Measurements from ENCODE around the gene ATXN7L2.
"Not testable (repeated sequence)": the region's sequence is repeated elsewhere in the genome, so short reads cannot be mapped to it uniquely, and the experiment has no call there.

Gene ATXN7L2

DNA sequence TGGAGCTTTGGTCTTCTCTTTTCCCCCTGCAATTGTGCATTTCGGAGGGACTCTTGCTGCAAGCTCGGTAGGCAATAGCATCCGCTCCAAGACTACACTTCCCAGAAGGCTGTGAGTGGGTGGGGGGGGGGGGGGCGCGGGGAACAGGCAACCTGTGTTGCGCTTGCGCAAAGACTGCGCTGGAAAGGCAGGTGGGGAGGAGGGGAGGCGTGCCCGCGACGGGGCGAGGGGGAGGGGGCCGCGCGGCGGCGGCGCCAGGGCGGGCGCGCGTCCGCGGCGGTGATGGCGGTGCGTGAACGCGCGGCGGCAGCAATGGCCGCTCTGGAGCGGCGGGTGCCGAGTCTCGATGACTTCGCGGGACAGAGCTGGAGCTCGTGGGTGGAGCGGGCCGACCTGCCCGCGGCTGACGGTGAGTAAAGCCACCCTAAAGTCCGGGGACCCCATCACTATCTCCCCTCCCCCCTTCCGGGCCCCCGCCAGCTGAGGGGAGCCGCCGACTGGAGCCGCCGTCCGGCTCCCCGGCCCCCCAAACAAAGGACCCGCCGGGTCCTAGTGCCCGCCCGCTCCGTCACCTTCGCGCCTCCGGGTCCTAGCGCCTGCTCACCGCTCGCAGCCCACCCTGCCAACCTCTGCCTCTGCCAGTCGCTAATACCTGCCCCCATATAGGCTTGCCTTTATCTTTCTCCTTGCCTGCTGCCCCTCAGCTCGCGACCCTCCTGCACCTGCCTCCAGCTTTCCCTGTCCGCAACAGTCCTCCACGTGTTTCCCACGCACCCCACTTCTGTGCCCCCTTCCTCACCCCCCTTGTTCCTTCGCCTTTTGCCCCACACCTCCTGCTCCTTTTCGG, at the start of gene ATXN7L2:
Gene ATXN7L2 (plus strand): TSS at position 234 of the 847 bp plus-strand sequence. CDS start 49 bp downstream, at position 283.
- peak; percentile 93 for DNase-seq (ENCODE audit: low spot score)

DNA sequence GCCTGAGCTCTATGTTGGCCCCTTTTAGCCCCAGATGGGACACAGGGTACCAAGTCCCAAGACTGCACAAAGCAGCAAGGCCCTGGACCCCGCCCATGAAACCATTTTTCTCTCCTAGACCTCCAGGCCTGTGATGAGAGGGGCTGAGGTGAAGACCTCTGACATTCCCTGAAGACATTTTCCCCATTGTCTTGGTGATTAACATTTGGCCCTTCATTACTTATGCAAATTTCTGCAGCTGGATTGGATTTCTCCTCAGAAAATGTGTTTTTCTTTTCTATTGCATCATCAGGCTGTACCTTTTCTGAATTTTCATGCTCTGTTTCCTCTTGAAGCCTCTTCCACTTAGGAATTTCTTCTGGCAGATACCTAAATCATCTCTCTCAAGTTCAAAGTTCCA, 49.2 kb upstream of the ATXN7L2 start:
- no peak for DNase-seq (ENCODE audit: low spot score)

DNA sequence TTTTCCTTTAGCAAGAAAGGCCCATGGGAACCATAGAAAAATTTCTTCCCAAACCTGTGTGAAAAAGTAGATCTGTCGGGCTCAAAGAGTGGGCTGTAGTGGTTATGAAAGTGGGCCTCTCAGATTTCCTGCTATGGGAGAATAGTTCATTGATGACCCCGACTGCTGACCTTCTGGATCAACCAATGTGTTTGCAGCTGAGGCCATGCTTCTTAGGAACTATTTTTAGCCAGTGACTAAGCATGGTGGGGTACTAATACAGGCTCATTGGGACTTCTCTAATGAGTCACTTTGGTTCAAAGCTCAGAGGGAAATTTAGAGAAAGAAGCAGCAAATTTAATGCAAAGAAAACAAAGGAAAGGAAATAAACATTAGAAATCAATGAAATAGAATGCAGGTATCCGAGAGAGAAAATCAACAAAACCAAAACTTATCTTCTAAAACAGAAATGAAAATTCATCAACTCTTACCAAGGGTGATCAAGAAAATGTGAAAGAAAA, 44.9 kb upstream of the ATXN7L2 start:
- no peak for DNase-seq (ENCODE audit: low spot score)

GRCh38 chr1:109441069-109441468, 42.6 kb upstream of the ATXN7L2 start:
- no peak for DNase-seq (ENCODE audit: low spot score)

DNA sequence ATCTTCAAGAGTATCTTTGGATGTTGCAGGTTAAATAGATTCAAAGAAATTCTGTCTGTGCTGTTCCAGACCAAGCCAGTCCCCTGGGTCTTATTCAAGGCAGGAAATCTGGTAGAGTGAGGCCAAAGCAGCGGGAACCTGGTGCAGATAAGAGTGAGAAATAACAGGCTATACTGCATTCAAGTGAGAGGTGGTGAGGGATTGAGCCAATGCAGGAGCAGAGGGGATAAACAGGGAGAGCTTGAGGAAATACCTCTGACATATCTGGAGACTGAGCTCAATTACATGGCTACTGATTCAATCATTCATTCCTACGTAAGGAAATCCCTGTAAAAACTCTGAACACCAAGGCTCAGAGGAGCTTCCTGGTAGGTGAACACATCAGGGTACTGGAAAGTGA, 40.2 kb upstream of the ATXN7L2 start:
- DNase-seq (ENCODE audit: low spot score): no peak

GRCh38 chr1:109444346-109444745, 39.4 kb upstream of the ATXN7L2 start:
- DNase-seq (ENCODE audit: low spot score): no peak

DNA sequence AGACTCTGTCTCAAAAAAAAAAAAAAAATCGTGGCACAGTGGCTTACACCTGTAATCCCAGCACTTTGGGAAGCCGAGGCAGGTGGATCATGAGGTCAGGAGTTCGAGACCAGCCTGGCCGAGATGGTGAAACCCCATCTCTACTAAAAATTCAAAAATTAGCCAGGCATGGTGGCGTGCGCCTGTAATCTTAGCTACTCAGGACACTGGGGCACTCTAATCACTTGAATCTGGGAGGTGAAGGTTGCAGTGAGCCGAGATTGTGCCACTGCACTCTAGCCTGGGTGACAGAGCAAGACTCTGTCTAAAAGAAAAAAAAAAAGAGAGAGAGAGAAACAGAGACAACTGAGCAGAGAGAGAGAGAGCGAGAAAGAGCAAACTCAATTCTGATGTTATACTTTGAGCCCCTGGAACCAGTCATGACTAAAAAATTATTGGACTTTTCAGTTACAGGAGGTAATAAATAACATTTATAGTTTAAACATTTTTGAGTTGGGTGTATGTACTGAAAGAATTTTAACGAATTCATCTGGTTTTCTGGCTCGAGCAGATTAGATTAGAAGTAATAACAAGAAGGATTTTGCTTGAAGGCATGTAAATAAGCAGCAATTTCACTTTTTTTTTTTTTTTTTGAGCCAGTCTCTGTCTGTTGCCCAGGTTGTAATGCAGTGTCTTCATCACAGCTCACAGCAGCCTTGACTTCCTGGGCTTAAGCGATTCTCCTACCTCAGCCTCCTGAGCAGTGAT, 37.6 kb upstream of the ATXN7L2 start:
- DNase-seq (ENCODE audit: low spot score): not testable (repeated sequence)

DNA sequence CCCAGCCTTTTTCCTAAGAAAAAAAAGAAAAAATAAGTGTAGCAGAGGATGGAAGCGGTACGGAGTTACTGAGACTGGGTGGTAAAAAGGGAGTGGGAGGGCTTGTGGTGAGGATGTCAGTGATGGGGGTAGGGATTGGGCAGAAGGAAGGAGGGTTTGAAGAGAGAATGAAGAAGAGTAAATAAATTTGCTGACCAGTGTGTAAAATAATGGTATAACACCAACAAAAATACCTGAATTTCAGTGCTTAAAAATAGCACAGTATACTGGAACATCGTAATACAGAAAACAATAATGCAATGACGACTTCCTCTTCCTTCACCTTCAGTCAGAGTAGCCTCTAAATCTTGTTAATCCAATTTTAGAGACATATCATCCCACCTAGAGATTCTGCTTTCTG, 36.2 kb upstream of the ATXN7L2 start:
- DNase-seq (ENCODE audit: low spot score): no peak

GRCh38 chr1:109454497-109455133, 29.1 kb upstream of the ATXN7L2 start:
- no peak for DNase-seq (ENCODE audit: low spot score)

DNA sequence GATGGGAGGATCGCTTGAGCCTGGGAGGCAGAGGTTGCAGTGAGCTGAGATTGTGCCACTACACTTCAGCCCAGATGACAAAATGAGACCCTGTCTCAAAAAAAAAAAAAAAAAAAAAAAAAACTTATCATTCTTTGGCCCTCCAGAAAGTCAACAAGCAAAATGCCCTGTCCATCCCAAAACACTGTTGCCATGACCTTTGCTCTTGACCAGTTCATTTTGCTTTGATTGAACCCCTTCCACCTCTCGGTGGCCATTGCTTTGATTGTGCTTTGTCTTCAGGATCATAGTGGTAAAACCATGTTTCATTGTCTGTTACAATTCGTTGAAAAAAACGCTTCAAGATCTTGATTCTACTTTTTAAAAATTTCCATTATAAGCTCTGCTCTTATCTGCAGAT, 25.9 kb upstream of the ATXN7L2 start:
- DNase-seq (ENCODE audit: low spot score): no peak

DNA sequence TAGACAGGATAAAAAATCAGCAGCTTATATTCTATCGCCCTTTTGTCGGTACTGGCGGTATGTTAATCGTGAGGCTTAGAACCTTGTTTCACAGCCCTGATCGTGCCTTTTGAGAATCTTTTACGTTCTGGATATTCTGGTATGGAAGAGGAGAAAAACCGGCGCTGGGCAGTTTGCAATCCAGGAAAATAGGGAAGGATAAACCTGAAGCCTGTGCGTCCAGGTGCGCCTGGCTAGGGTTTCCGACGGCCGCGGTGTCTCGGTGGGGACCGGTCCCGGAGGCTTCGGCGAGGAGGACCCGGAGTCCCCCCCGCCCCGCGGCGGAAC, 17.6 kb upstream of the ATXN7L2 start:
- no peak for DNase-seq (ENCODE audit: low spot score)

GRCh38 chr1:109466452-109467300, 17.0 kb upstream of the ATXN7L2 start, which contains the start of gene SYPL2:
SYPL2 (plus strand) TSS chr1:109466546; CDS start chr1:109466844, 298 bp downstream.
- DNase-seq (ENCODE audit: low spot score): no peak

DNA sequence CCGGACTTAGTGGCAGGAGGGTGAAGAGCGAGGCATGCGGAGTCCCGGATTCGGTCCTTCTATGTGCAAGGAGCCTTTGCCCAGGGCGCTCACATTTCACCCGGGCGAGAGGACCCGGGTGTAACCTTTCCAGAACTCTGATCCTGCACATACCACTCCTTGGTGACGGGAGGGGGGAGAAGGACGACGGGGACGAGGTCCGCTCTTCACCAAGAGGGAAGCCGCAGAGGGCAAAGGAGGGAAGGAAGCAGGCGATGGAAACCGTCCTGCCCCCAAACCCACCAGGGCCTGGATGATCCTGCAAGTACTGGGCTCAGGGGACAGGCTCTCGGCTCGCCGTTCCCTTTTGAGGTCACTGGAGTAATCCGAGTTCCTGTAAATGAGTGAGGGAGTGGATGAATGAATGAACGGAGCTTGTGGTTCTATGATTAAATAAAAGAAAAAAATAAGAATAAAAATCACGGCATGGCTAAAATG, 16.4 kb upstream of the ATXN7L2 start:
- no peak for DNase-seq (ENCODE audit: low spot score)

DNA sequence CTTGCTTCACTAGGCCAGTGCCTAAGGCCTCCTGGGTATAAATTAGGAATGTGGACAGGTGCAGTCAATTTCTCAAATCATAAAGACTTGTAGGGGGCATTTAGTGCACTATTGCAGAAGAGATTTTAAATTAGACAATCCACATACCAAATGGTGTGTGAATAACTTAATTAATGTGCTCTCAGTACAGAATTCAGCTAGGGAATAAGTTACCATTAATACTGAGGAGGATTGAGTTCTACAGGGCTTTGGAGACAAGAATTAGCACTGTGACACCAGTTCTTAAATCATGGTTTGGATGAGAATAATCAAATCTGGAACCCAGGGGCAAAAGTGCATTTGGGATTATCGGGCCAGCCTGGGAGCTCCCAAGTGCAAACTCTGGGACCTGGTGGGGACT, 15.6 kb upstream of the ATXN7L2 start:
- no peak for DNase-seq (ENCODE audit: low spot score)

DNA sequence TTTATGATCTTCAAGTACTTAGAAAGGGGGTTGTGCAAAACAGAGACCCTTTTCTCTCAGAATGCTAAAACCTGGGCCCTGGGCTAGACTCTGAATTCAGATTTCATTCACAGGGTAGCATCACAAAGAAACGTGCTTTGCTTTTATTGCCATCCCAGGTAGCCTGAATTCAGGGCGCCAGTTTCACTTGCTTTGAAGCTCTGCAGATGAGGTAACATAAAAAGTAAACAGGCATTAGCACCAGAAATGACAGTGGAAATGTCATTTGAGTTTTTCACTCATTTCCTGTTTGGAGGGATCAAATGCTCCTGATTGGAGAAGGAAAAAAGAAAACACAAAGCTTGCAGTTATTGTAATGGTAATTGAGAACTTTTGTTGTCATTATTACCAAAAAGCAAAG, 14.8 kb upstream of the ATXN7L2 start:
- DNase-seq (ENCODE audit: low spot score): no peak

GRCh38 chr1:109470245-109470644, 13.5 kb upstream of the ATXN7L2 start:
- DNase-seq (ENCODE audit: low spot score): no peak

- DNase-seq (ENCODE audit: low spot score): no peak
These were observed 10.9 kb upstream of the ATXN7L2 start for GRCh38 chr1:109472779-109473178.

DNA sequence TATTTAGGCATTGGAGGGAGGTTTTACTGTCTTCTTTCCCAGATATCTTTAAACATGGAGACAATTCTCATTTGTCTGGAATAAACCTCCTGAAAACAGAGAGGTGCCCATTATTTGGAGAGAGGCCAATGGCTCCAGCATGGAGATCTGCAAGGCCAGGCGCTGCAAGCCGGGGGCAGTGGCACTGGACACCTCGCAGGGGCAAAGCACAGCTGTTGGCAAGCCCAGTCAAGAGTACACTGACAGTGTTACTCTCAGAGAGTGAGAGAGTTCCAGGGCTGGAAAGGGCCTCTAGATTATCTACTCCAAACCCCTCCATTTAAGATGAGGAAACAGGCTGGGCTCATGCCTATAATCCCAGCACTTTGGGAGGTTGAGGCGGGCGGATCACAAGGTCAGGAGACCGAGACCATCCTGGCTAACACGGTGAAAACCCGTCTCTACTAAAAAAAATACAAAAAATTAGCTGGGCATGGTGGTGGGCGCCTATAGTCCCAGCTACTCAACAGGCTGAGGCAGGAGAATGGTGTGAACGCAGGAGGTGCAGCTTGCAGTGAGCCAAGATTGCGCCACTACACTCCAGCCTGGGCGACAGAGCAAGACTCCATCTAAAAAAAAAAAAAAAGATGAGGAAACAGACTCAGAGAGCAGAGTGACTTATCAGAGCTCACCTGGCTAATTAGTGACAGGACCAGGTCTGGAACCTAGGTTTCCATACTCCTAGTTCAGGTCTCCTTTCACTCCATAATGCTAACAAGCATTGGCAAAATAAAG, 10.2 kb upstream of the ATXN7L2 start:
- DNase-seq (ENCODE audit: low spot score): not testable (repeated sequence)

GRCh38 chr1:109474697-109475096, 9.0 kb upstream of the ATXN7L2 start:
- DNase-seq (ENCODE audit: low spot score): no peak

DNA sequence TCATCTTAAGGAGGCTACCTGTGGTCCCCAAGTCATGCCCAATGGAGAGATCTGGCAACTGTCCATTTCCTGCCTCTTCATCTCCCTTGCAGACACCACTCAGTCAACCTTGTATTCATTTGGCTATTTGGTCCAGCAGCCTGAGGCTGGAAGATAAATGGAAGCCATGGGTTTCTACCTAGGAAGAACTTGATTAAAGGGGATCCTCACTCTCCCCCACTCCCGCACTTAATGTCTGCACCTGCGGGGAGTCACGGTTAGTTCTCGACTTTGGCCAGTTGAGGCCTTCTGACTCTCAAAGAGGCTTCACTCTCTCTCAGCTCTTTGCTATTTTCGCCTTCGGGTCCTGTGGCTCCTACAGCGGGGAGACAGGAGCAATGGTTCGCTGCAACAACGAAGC, 8.4 kb upstream of the ATXN7L2 start:
- DNase-seq (ENCODE audit: low spot score): no peak

GRCh38 chr1:109476825-109477224, 6.9 kb upstream of the ATXN7L2 start:
- no peak for DNase-seq (ENCODE audit: low spot score)
